DLD1 (cell line): Measurements from ENCODE around the gene IL1R2.

ENCODE experiments used
- in situ Hi-C: cut with HindIII; loops from 2 replicates; pipeline ENCODE4 v1.10.0; 2017; ENCODE audit warnings: low sequenced_read_pairs

The IL1R2 gene

DNA sequence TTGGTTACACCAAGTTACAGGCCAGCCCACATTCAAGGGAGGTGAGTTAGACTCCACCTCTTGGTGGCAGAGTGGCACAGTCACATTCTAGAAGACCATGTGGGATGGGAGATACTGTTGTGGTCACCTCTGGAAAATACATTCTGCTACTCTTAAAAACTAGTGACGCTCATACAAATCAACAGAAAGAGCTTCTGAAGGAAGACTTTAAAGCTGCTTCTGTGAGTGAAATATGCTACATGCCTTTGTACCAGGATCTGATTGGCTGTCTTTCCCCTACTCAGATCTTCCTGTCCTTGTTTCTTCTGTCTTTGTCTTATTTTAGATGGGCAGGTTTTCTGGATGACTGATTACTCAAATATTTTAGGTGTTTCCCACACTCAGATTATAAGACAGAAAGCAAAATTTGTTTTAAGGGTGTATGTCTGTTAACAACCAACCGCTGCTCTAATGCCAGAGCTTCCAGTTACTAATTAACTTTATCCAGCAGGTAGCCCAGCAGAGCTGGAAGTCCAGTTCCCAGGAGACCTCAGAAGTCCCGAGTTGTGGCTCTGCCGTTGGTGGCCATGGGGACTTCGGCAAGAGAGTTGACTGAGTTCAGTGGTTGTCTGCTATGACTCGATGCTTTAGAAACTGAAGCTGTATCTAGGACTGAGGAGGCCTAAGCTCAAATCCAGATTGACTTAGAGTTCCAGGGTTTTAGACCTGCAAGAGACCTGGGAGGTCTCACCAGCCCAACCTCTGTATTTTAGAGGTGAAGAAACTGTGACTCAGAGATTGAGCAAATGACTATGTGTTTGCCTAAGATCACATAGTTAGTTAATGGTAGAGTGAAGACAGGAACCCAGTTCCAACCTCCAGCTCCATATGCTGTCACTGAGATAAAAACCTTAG lies 7.4 kb downstream of the IL1R2 start:
- in situ Hi-C loops, result no loop called here

DNA sequence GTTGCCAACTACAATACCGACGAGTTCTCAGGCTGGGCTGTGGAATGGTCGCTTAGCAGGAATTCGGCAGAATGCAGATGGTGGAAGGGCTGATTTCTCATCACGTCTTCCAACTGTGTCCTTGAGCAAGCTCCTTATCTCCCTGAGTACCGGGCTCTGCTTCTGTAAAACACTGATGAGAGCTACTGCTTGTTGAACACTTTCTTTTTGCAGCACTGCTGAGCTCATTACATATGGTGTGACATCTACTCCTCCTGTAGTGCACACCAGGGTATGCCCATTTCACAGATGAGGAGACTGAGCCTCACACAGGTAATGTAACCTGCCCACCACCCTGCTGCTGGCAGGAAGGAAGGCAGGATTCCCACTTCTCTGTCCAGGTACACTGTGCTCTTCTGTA lies 8.3 kb downstream of the IL1R2 start:
- in situ Hi-C loops, result loop anchor here (10.0 kb wide), 1 partner anchor 245 kb away; no protein-coding TSS in a partner anchor

- in situ Hi-C loops, result loop anchor here (10.0 kb wide), 1 partner anchor 244 kb away; no protein-coding TSS in a partner anchor
Observed at GRCh38 chr2:102000813-102001766, 9.3 kb downstream of the IL1R2 start.

DNA sequence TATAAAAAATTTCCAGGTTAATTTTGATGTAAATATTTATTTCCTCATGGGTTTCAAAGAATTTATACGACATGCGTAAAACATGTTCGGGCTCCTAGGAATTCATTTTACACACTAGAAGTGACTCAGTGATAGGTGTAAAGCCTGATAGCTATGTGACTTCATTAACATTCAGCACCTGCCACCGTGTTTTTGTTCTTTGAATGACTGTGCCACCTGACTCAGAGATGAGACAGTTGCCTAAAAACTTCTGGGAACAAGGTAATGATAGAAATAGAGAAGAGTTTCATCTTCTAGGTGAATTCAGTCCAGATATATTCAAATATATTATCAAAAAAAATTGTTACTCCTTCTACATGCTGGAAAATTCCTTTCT lies 10.0 kb downstream of the IL1R2 start:
- in situ Hi-C loops, result loop anchor here (10.0 kb wide), 1 partner anchor 243 kb away; no protein-coding TSS in a partner anchor

DNA sequence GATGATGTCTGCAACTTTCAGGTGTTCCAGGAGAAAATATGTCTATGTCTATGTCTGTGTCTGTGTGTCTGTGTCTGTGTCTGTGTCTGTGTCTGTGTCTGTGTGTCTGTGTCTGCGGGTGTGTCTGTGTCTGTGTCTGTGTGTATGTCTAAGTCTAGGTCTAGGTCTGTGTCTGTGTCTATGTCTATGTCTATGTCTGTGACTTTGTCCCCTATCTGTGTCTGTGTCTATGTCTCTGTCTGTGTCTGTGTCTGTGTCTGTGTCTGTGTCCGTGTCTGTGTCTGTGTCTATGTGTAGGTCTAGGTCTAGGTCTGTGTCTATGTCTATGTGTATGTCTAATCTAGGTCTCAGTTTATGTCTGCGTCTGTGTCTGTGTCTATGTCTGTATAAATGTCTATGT lies 10.5 kb downstream of the IL1R2 start:
- in situ Hi-C loops, result loop anchor here (10.0 kb wide), 1 partner anchor 243 kb away; no protein-coding TSS in a partner anchor

GRCh38 chr2:102002909-102003308 lies 11.1 kb downstream of the IL1R2 start:
- in situ Hi-C loops, result loop anchor here (10.0 kb wide), 1 partner anchor 242 kb away; no protein-coding TSS in a partner anchor

- in situ Hi-C loops, result loop anchor here (10.0 kb wide), 1 partner anchor 241 kb away; no protein-coding TSS in a partner anchor
Observed at GRCh38 chr2:102003696-102004095, 11.9 kb downstream of the IL1R2 start.

- in situ Hi-C loops, result loop anchor here (10.0 kb wide), 1 partner anchor 240 kb away; no protein-coding TSS in a partner anchor
Observed at GRCh38 chr2:102004581-102004980, 12.8 kb downstream of the IL1R2 start.

GRCh38 chr2:102005449-102005848 lies 13.7 kb downstream of the IL1R2 start:
- in situ Hi-C loops, result loop anchor here (10.0 kb wide), 1 partner anchor 239 kb away; no protein-coding TSS in a partner anchor

DNA sequence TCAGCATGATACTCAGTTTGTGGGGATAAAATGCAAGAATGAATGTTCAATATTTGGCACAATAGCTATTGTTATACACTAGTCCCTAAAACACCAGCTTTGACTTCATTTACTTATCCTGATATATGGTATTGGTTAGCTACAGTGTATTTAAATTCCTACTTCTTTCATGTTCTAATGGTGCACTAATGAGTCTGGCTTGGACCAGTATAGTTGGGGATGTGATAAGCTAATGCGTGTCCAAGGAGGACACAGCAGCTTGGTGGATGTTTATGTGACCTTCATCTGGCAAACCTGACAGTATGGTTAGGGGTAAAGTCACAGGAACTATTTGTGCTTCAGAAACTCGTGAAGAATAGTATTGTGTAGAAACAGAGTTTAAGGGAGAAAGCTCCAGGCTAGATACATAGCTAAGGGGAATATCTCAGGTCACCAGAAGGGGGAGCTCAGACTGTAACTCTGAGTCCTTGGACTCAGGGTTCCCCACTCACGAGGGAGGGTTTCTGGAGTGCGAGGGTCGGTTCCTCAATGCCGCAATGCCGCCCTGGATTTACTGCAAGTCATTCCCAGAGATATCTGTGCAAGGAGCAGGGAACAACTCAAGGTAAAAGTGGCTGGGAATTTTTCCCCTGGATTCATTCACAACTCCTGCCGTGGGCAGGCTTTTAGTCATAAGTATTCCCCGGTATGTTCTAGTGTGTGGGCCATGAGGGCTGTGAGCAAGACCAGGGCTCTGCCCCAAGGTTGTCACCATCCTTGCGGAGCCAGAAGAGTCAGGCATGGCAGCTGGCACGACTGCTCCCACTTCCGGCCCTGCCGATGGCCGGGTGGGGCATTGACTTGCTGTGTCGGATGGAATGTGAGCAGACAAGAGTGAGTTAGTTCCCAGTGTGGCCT lies 14.5 kb downstream of the IL1R2 start:
- in situ Hi-C loops, result loop anchor here (10.0 kb wide), 1 partner anchor 239 kb away; no protein-coding TSS in a partner anchor

- in situ Hi-C loops, result loop anchor here (10.0 kb wide), 1 partner anchor 238 kb away; no protein-coding TSS in a partner anchor
Observed at GRCh38 chr2:102006886-102007278, 15.1 kb downstream of the IL1R2 start.

GRCh38 chr2:102008490-102008889 lies 16.7 kb downstream of the IL1R2 start:
- in situ Hi-C loops, result loop anchor here (10.0 kb wide), 1 partner anchor 236 kb away; no protein-coding TSS in a partner anchor

GRCh38 chr2:102009557-102009956 lies 17.8 kb downstream of the IL1R2 start:
- in situ Hi-C loops, result loop anchor here (10.0 kb wide), 1 partner anchor 235 kb away; no protein-coding TSS in a partner anchor

GRCh38 chr2:102010902-102011301 lies 19.1 kb downstream of the IL1R2 start:
- in situ Hi-C loops, result no loop called here

- in situ Hi-C loops, result no loop called here
Observed at GRCh38 chr2:102012061-102012614, 20.4 kb downstream of the IL1R2 start.

- in situ Hi-C loops, result no loop called here
Observed at GRCh38 chr2:102013206-102014040, 21.7 kb downstream of the IL1R2 start.

DNA sequence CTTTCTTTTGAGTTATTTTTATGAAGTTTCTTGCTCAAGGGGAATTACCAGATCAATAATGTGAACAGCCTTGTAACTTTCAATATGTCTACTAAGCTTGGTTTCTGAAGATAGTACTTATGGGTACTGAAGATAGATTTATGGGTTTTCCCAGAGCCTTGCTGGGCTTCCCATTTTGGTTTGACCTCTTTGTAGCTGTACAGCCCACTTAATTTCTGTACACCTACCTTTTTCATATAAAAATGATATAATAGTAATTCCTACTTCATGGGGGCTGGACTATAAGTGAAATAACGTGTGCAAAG lies 22.2 kb downstream of the IL1R2 start:
- in situ Hi-C loops, result no loop called here

GRCh38 chr2:102015399-102015798 lies 23.6 kb downstream of the IL1R2 start:
- in situ Hi-C loops, result no loop called here
